Fibroblast of lung (primary cell): ENCODE data around the gene RHBDD1. TPM values are rescaled to one million over a fixed set of nuclear protein-coding genes. Genes with fewer than 3 reads are reported as not detected.

ENCODE experiments used
- DNase-seq, 2 donors: peaks; one replicate each; pipeline versions ENCODE4 v3.0.0 to v3.0.0-alpha.2; 2010; ENCODE audit warnings: low read depth in 2 of 2
- H2AFZ ChIP-seq: 2 replicates; pipeline ENCODE4 v1.5.1; 2012; ENCODE audit warnings: low read length, control low read depth, inconsistent platforms
- H3K27ac ChIP-seq: 2 replicates; pipeline ENCODE4 v1.5.1; 2011; ENCODE audit warnings: low read length, control low read depth; ENCODE audit not compliant: insufficient read depth
- H3K27me3 ChIP-seq: 2 replicates; pipeline ENCODE4 v1.5.1; 2011; ENCODE audit warnings: mild to moderate bottlenecking, low read length; ENCODE audit not compliant: control insufficient read depth, insufficient read depth
- H3K36me3 ChIP-seq: 2 replicates; pipeline ENCODE4 v1.5.1; 2011; ENCODE audit warnings: low read length; ENCODE audit not compliant: control insufficient read depth, insufficient read depth
- H3K4me1 ChIP-seq: 2 replicates; pipeline ENCODE4 v1.5.1; 2011; ENCODE audit warnings: low read length; ENCODE audit not compliant: control insufficient read depth, insufficient read depth; ENCODE audit errors: extremely low read depth
- H3K4me2 ChIP-seq: 2 replicates; pipeline ENCODE4 v1.5.1; 2011; ENCODE audit warnings: low read length, control low read depth; ENCODE audit not compliant: insufficient read depth; ENCODE audit errors: extremely low read depth
- H3K4me3 ChIP-seq, 4 experiments: fragments of 200-600 bp in 1 of 4; sonication (generic) in 1 of 4; replicated peaks in 1 of 4; 2 replicates each; pipeline ENCODE4 v1.5.1; 2011 to 2016; ENCODE audit warnings: low read length in 4 of 4, low read depth in 3 of 4, mild to moderate bottlenecking in 3 of 4, control low read depth in 2 of 4, inconsistent platforms in 1 of 4, mixed read lengths in 1 of 4; ENCODE audit not compliant: insufficient read depth in 1 of 4; ENCODE audit errors: control extremely low read depth in 1 of 4
- H3K79me2 ChIP-seq: 2 replicates; pipeline ENCODE4 v1.5.1; 2012; ENCODE audit warnings: mild to moderate bottlenecking, low read length, inconsistent platforms; ENCODE audit not compliant: control insufficient read depth, insufficient read depth
- H3K9ac ChIP-seq: 2 replicates; pipeline ENCODE4 v1.5.1; 2011; ENCODE audit warnings: mild to moderate bottlenecking, low read length, control low read depth; ENCODE audit not compliant: insufficient read depth
- H3K9me3 ChIP-seq: 2 replicates; pipeline ENCODE4 v1.5.1; 2012; ENCODE audit warnings: low read depth, low read length; ENCODE audit not compliant: control insufficient read depth, insufficient read depth
- H4K20me1 ChIP-seq: 2 replicates; pipeline ENCODE4 v1.5.1; 2011; ENCODE audit warnings: low read length; ENCODE audit not compliant: control insufficient read depth, insufficient read depth; ENCODE audit errors: extremely low read depth
- EZH2 ChIP-seq: IDR thresholded peaks from 2 replicates; pipeline ENCODE4 v1.5.1; 2012; ENCODE audit warnings: low read length, control low read depth, mild to moderate bottlenecking; ENCODE audit errors: missing control alignments
- polyA plus RNA-seq, 2 donors: library from polyadenylated mRNA; depleted of rRNA in 1 of 2; stranded (reverse) in 1 of 2; unstranded in 1 of 2; fragments of >200 nt; gene quantifications; 2 replicates each; pipeline ENCODE4 v1.2.1, GENCODE V29; 2011 to 2012; ENCODE audit warnings: missing spikeins in 1 of 2
- total RNA-seq: library from RNA; depleted of rRNA; stranded (reverse); fragments of >200 nt; gene quantifications from 2 replicates; pipeline ENCODE4 v1.2.1, GENCODE V29; 2014
- TF ChIP-seq, protein P1 (sequence below), 2 donors: IDR thresholded peaks in 1 of 2; conservative IDR thresholded peaks in 1 of 2; 1 replicate in 1 of 2; 2 replicates in 1 of 2; pipeline ENCODE4 v1.5.1; 2011 to 2012; ENCODE audit warnings: low read length in 2 of 2, control low read depth in 1 of 2, inconsistent platforms in 1 of 2, low read depth in 1 of 2, mild to moderate bottlenecking in 1 of 2

The RHBDD1 gene
- total and polyA plus RNA-seq, 2 donors (not counting 1 experiment from before 2014, with no cell fraction given) = 31.5 to 85.4 TPM

- H3K4me1 ChIP-seq = no peaks in the 10 kb centered on the region
- no peak overlapping the region for H3K4me3 ChIP-seq
- no peak overlapping the region for H3K27ac ChIP-seq
- no peak for DNase-seq
- TF ChIP-seq, protein P1, sequence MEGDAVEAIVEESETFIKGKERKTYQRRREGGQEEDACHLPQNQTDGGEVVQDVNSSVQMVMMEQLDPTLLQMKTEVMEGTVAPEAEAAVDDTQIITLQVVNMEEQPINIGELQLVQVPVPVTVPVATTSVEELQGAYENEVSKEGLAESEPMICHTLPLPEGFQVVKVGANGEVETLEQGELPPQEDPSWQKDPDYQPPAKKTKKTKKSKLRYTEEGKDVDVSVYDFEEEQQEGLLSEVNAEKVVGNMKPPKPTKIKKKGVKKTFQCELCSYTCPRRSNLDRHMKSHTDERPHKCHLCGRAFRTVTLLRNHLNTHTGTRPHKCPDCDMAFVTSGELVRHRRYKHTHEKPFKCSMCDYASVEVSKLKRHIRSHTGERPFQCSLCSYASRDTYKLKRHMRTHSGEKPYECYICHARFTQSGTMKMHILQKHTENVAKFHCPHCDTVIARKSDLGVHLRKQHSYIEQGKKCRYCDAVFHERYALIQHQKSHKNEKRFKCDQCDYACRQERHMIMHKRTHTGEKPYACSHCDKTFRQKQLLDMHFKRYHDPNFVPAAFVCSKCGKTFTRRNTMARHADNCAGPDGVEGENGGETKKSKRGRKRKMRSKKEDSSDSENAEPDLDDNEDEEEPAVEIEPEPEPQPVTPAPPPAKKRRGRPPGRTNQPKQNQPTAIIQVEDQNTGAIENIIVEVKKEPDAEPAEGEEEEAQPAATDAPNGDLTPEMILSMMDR (conservative IDR thresholded peaks at IDR 0.05 in 1 of 2, IDR thresholded peaks at IDR 0.05 in 1 of 2; ENCODE audit: low read depth in 1 of 2, low read length in 2 of 2) = no peak
- TF ChIP-seq EZH2 = no peak
- no peaks in the 10 kb centered on the region for H3K79me2 ChIP-seq
- H3K4me2 ChIP-seq = no peak overlapping the region
- no peaks in the 10 kb centered on the region for H3K27me3 ChIP-seq
- no peaks in the 10 kb centered on the region for H3K9me3 ChIP-seq
- no peak overlapping the region for H3K9ac ChIP-seq
- H4K20me1 ChIP-seq = no peaks in the 10 kb centered on the region
- no peak overlapping the region for H2AFZ ChIP-seq
- H3K36me3 ChIP-seq = no peaks in the 10 kb centered on the region
Measured at GRCh38 chr2:226953826-226954225, 118.0 kb downstream of the RHBDD1 start.

DNA sequence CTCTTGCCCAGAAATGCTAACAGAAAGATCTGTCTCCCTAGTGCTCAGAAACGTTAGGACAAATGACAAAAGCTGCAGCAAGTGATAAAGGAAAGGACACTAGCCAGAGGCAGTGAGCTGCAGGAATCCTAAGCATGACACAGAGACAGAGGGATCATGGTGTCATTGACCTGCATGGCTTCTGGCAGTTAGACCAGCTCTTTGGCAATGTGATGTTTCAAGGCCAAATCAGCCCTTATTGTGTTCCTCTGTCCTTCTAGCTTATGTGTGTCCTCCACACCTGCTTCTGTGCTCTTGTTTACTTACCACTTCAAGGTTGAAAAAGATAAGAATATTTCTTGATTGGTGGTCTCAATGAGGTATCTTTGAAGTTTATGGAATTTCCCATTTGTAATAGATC lies 120.8 kb downstream of the RHBDD1 start:
- Histone ChIP-seq H3K36me3 (no peaks in the 10 kb centered on the region), H3K4me2 (no peak overlapping the region), H2AFZ (no peak overlapping the region), H3K27ac (no peak overlapping the region), H3K4me3 (no peak overlapping the region), H3K27me3 (no peaks in the 10 kb centered on the region), H3K79me2 (no peaks in the 10 kb centered on the region), H4K20me1 (no peaks in the 10 kb centered on the region), H3K9me3 (no peaks in the 10 kb centered on the region), H3K9ac (no peak overlapping the region), H3K4me1 (no peaks in the 10 kb centered on the region)
- TF ChIP-seq EZH2 = no peak
- TF ChIP-seq, protein P1 (conservative IDR thresholded peaks at IDR 0.05 in 1 of 2, IDR thresholded peaks at IDR 0.05 in 1 of 2; ENCODE audit: low read depth in 1 of 2, low read length in 2 of 2) = no peak
- DNase-seq = no peak

- TF ChIP-seq, protein P1 (conservative IDR thresholded peaks at IDR 0.05 in 1 of 2, IDR thresholded peaks at IDR 0.05 in 1 of 2; ENCODE audit: low read depth in 1 of 2, low read length in 2 of 2) = no peak
- no peak for TF ChIP-seq EZH2
- Histone ChIP-seq H3K9me3 (no peaks in the 10 kb centered on the region), H4K20me1 (no peaks in the 10 kb centered on the region), H3K27ac (no peak overlapping the region), H3K27me3 (no peaks in the 10 kb centered on the region), H3K9ac (no peak overlapping the region), H3K79me2 (no peaks in the 10 kb centered on the region), H3K36me3 (no peaks in the 10 kb centered on the region), H2AFZ (no peak overlapping the region), H3K4me2 (no peak overlapping the region), H3K4me3 (no peak overlapping the region), H3K4me1 (no peaks in the 10 kb centered on the region)
- no peak for DNase-seq
Measured at GRCh38 chr2:226959418-226959817, 123.6 kb downstream of the RHBDD1 start.
